Astrocyte of the hippocampus (primary cell): ENCODE measurements around the gene CDHR2.

Source experiments
- DNase-seq: peaks from one replicate; pipeline ENCODE4 v3.0.0; 2011; ENCODE audit warnings: low read depth, low spot score

CDHR2 gene

DNA sequence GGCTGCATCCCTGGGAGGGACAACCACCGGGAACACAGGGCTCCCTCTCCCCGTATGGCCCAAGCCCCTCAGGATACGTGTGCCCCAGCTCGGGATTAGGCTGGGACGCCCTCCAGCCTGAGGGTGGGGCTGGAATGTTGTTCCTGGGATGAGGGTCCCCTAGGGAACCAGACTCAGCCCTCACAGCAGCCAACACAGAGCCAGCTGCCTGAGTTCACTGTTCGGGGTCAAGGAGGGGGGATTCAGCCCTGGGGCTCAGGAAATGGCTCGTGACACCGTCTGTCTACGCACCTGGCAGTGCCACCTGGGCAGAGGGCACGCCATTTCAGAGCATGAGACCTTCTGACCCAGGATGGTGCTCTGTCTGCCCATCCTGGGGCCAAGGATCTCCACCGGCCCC, 20.8 kb upstream of the CDHR2 start:
- DNase-seq: no peak

DNA sequence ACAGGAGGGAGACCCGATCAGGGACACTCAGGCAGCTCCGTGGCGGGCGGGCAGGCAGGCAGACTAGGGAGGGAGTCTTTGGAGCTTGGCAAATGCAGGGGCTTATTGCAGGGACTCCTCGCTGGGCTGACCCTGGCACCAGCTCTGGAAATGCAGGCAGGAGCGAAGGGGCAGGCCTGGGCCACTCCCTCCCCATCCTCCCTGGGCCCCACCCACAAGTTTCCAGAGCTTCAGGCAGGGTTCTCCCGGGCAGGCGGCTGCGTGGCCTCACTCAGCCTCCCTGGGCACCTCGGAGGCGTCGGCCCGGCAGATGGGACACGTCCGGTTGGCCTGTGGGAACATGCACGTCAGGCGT, 20.4 kb upstream of the CDHR2 start:
- DNase-seq: no peak

GRCh38 chr5:176529116-176529740, 19.9 kb upstream of the CDHR2 start:
- DNase-seq: no peak

DNA sequence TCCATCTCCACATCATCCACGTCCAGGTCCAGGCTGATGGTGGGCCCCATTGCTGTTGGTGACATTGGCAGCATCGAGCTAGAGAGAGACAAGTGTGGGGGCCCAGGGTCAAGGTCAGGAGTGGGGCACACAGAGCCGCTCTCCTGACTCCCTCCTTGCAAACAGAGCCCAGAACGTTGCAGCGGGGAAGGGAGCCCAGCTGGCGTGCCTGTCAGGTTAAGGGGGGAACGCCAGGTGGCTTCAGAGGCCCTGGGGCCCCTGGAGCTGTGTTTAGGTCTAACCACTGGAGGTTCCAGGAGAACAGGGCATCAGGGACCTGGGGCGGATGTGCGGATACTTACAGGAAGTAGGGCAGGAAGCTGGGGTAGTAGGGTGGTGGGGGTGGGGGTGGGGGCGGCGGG, 19.4 kb upstream of the CDHR2 start:
- DNase-seq: no peak

- DNase-seq: no peak
Observed at GRCh38 chr5:176530393-176530982, 18.7 kb upstream of the CDHR2 start.

GRCh38 chr5:176530983-176531901, 17.9 kb upstream of the CDHR2 start:
- DNase-seq: peak; percentile 81

DNA sequence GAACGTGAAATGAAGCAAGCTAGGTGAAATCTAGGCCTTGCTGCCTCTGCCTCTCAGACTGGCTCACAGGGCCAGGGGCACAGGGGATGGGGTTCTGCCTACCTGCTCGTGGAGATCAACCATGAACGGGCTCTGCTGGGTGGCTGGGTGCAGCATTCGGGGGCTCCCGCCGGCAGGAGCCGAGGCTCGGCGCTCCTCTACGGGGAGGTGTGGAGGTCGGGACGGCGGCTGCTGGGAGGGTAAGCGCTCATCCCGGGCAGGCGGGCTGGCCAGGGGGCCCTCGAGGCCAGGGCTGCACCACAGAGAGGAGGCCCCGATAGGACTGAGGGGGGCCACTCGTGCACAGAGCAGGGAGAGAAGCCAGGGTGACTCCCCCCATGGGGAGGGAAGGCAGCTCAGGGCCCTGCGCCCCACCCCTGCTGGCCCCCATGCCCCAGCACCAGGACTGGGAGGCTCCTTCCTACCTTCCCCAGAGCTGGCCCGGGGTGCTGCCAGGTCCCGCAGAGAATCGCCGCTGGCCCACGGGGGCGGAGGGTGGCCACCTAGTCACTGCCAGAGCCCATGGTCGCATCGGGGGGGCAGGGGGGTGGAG, 17.1 kb upstream of the CDHR2 start:
- DNase-seq: no peak

DNA sequence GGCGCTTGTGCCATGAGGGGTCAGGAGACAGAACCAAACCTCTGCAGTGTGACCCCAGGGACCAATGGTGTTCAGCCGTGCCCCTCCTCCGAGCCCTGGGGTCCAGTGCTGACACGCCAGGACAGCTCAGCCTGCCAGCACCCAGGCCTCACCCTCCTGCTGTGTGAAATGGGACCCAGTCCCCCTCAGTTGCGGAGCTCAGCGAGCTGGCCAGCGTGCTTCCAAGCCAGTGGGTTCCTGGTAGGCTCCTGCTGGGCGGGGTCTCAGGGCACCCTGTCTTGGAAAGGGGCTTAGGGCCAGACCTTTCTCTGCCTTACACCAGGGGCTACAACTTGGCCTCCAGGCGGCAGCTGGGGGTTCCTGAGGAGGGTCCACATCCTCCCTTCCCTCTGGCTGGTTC, 16.3 kb upstream of the CDHR2 start:
- DNase-seq: no peak

GRCh38 chr5:176533390-176533789, 15.8 kb upstream of the CDHR2 start:
- peak; percentile 32 for DNase-seq

GRCh38 chr5:176533894-176534611, 15.1 kb upstream of the CDHR2 start:
- DNase-seq: peak; percentile 46

GRCh38 chr5:176534640-176535039, 14.5 kb upstream of the CDHR2 start:
- DNase-seq: no peak

GRCh38 chr5:176535101-176535663, 14.0 kb upstream of the CDHR2 start:
- DNase-seq: peak; percentile 44

DNA sequence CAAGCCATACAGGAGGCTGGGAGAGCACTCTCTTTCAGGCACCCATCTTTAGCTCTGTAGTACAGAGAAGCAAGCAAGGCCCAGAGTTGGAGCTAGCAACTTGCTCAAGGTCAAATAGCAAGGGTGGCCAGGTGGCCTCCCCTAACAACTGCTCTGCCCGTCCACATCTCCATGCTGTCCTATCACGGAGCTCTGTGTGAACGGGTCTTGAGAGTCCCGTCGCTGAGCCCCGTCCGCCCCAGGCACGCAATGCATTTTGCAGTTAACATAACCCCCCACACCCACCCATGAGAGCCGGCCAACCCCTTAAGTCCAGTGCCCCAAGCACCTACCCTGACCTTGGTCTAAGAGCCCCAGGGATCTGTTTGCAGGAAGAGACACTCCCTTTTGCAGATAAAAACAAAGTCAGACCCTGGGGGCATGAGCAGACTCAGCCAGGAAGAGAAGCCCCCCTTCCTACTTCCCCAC, 13.4 kb upstream of the CDHR2 start:
- peak; percentile 46 for DNase-seq

DNA sequence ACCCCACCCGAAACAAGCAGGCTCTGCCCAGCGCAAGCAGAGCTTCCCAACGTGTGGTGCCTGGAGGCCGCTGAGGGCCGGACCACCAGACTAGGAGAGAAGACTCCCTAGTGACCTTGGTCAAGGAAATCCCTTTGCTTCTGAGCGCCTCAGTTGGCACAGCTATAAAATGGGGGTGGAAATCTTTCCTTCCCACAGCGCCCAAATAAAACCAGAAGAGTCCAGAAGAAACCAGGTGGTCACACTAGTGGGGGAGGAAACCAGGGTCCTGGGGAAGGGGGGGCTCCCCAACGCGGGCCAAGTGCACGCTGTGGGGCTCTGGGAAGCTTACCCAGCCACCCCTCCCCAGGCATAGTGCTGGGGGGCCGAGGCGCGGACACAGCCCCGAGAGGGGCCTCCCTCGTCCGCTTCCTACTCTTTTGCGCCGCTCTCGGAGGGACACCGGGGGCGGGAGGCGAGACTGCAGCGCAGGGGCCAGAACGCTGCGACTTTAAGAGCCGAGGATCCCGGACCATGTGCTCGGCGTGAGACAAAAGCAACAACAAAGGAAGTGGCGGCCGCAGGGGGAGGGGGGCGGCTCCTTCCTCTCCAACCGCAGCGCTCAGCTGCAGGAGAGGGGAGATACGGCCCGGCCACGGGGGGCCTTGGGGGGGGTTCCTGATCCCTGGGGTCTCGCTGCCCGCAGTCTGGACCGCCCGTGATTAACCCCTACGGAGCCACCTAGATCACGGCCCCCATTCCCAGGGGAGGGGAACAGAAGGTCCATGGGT, 12.8 kb upstream of the CDHR2 start:
- peak; percentile 92 for DNase-seq

DNA sequence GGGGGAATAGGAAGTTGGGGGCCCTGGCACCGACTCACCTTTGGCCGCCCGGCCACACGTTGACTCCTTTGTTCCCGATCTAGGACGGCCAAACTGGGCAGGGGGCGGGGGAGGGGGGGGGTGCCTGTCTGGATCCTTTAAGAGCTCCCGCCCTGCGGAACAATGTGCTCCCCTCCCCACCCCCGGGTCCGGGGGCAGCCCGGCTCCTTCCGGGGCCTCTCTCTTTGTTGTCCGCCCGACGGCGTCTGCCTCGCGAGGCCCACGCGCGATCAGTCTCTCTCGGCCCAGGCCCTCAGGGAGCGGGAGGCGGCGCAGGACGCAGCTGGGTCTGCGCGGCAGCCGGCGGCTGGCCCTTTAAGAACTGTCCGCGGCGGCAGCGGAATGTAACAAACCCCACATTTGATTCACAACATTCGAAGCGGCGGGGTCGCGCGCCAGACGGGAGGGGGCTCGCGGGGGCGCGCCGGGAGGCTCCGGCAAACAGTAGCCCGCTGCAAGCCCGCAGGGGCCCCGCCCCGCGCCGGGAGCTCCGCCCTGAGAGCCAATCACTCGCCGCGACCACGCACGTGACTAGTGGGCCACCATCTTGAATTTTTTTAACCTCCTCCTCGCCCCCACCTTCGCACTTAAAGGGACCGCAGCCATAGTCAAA, 12.1 kb upstream of the CDHR2 start, which contains the start of gene RNF44:
TSS of gene RNF44 (minus strand) at position 501 of the 652 bp plus-strand sequence. CDS start 4,930 bp downstream, outside the sequence.
- peak; percentile 99 for DNase-seq

- DNase-seq: peak; percentile 100
Observed at GRCh38 chr5:176537554-176538229, 11.4 kb upstream of the CDHR2 start.

DNA sequence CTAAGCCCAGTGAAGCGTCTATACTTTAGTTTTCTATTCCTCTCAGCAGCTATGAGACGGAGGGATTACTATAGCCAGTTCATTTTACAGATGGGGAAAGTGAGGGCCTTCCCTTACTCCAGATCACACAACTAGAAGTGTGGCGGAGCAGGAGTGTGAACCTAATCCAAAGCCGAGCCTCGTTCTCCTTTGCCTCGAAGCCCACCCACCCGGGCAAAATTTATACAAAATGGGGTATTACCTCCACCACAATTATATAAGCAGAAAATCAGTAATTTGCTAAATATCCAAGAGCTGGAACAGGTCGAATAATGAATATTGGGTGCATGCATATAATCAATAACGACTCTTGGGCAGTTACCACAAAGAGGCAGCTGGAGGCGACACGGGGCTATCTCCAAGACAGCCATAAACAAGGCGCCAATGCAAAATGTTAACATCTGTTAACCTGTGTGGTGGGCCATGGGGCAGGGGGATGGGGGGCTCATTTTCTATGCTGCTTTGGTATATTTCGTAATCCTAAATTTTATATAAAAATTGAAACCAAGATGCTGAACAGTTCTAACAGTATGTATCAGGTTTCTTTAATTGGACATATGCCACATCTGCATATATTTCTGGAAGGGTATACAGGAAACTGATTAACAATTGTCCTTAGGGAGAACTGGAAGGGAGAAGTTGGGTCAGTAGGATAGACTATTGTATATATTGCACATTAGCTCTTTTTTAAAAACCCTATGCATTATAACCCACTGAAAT, 10.7 kb upstream of the CDHR2 start:
- no peak for DNase-seq

DNA sequence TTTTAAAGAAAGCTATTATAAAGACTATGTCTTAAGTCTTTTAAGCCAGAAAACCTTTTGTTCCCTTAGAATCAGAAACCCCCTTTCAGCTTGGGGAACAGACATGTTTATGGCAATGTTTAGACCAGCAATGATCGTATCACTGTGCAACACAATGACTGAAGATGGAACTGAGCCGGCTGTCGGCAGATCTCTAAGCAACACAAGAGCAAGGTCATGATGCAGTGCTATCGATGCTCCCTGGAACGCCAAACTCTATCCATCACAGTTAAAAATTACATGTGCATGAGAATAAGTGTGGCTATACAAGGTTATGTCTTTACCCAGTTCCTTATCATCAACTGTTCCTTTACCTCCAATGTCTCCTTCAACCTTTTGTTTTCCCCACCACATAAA, 10.2 kb upstream of the CDHR2 start:
- no peak for DNase-seq
